H1 (cell line): Measurements from ENCODE around the gene F3. TPM values are rescaled to one million over a fixed set of nuclear protein-coding genes. Genes with fewer than 3 reads are reported as not detected.

ENCODE experiments used
- CTCF ChIA-PET: fragments of 300-600 bp; sonication (Branson Sonifier 250); formaldehyde crosslinking; loops from one replicate; lab custom pipeline; 2021; ENCODE audit not compliant: partially characterized antibody; lab: Charles Lee
- POLR2A ChIA-PET: fragments of 300-600 bp; sonication (Branson Sonifier 250); formaldehyde crosslinking; loops from one replicate; lab custom pipeline; 2021; ENCODE audit warnings: inconsistent platforms; ENCODE audit not compliant: partially characterized antibody; lab: Charles Lee
- DNase-seq, 2 experiments: peaks; one replicate each; pipeline versions ENCODE4 v3.0.0 to v3.0.0-alpha.2; 2010 to 2022; ENCODE audit warnings: low spot score in 2 of 2, low read depth in 1 of 2, mixed read lengths in 1 of 2
- FAIRE-seq: peaks from 2 replicates; lab custom pipeline; 2011; peaks lifted over from hg19 to GRCh38; lab: Jason Lieb, UNC
- H2AFZ ChIP-seq: 2 replicates; pipeline ENCODE4 v1.8.1; 2012; ENCODE audit warnings: low read length, inconsistent platforms
- H2AK5ac ChIP-seq: 2 replicates; pipeline ENCODE4 v1.6.1; 2013; ENCODE audit warnings: low read depth, low read length
- H2BK120ac ChIP-seq: replicated peaks from 2 replicates; pipeline ENCODE3; 2013; ENCODE audit warnings: low read depth, low read length, inconsistent platforms
- H2BK12ac ChIP-seq: 2 replicates; pipeline ENCODE4 v1.6.1; 2013; ENCODE audit warnings: low read depth, low read length
- H2BK15ac ChIP-seq: 2 replicates; pipeline ENCODE4 v1.6.1; 2013; ENCODE audit warnings: low read length
- H2BK20ac ChIP-seq: 2 replicates; pipeline ENCODE4 v1.6.1; 2013; ENCODE audit warnings: low read length
- H2BK5ac ChIP-seq: 2 replicates; pipeline ENCODE4 v1.6.1; 2013; ENCODE audit warnings: low read depth, low read length
- H3K14ac ChIP-seq: 2 replicates; pipeline ENCODE4 v1.6.1; 2013; ENCODE audit warnings: inconsistent platforms; ENCODE audit not compliant: insufficient read length
- H3K18ac ChIP-seq: 2 replicates; pipeline ENCODE4 v1.6.1; 2013; ENCODE audit warnings: low read length; ENCODE audit errors: extremely low read depth
- H3K23ac ChIP-seq: 2 replicates; pipeline ENCODE4 v1.6.1; 2013; ENCODE audit warnings: inconsistent platforms; ENCODE audit not compliant: insufficient read length
- H3K23me2 ChIP-seq: 2 replicates; pipeline ENCODE4 v1.6.1; 2013; ENCODE audit warnings: low read depth, low read length
- H3K27ac ChIP-seq: 2 replicates; pipeline ENCODE4 v1.6.1; 2011; ENCODE audit warnings: low read depth, low read length, inconsistent platforms
- H3K27me3 ChIP-seq, 4 experiments: replicated peaks in 1 of 4; 1 replicate in 1 of 4; 2 replicates in 3 of 4; pipeline versions ENCODE4 v1.6.1 to v1.8.1; 2011 to 2013; ENCODE audit warnings: low read length in 3 of 4, mild to moderate bottlenecking in 3 of 4, inconsistent platforms in 2 of 4, mixed read lengths in 2 of 4, moderate library complexity in 1 of 4; ENCODE audit not compliant: control insufficient read depth in 3 of 4, insufficient read depth in 3 of 4; ENCODE audit errors: extremely low read depth in 1 of 4
- H3K36me3 ChIP-seq, 4 experiments: 2 replicates each; pipeline versions ENCODE4 v1.6.1 to v1.8.1; 2011 to 2013; ENCODE audit warnings: mild to moderate bottlenecking in 4 of 4, low read length in 3 of 4, moderate library complexity in 2 of 4, control low read depth in 1 of 4, inconsistent platforms in 1 of 4; ENCODE audit not compliant: insufficient read depth in 4 of 4, control insufficient read depth in 2 of 4
- H3K4ac ChIP-seq: replicated peaks from 2 replicates; pipeline ENCODE3; 2013; ENCODE audit warnings: low read length, low read depth, mixed read lengths, inconsistent platforms; ENCODE audit not compliant: insufficient read length
- H3K4me1 ChIP-seq, 4 experiments: replicated peaks in 1 of 4; 1 replicate in 1 of 4; 2 replicates in 3 of 4; pipeline versions ENCODE4 v1.6.1 to v1.8.1; 2011 to 2013; ENCODE audit warnings: low read length in 3 of 4, inconsistent platforms in 2 of 4, mixed read lengths in 1 of 4; ENCODE audit not compliant: insufficient read depth in 4 of 4, control insufficient read depth in 3 of 4
- H3K4me2 ChIP-seq, 2 experiments: 2 replicates each; pipeline versions ENCODE4 v1.6.1 to v1.8.1; 2011 to 2013; ENCODE audit warnings: low read depth in 2 of 2, low read length in 2 of 2, control low read depth in 1 of 2, inconsistent platforms in 1 of 2, mild to moderate bottlenecking in 1 of 2; ENCODE audit not compliant: insufficient read depth in 1 of 2
- H3K4me3 ChIP-seq, 4 experiments: fragments of 200-600, 300-600 bp in 1 of 4; sonication (generic), shearing (Covaris generic), sonication (Bioruptor Twin) in 1 of 4; 2 replicates each; pipeline versions ENCODE4 v1.5.1 to v1.8.1; 2011 to 2016; ENCODE audit warnings: low read length in 4 of 4, low read depth in 3 of 4, control low read depth in 2 of 4, inconsistent platforms in 2 of 4, mild to moderate bottlenecking in 2 of 4, mixed read lengths in 1 of 4, moderate library complexity in 1 of 4; ENCODE audit not compliant: insufficient read depth in 2 of 4; ENCODE audit errors: extremely low read depth in 1 of 4
- H3K56ac ChIP-seq: replicated peaks from 2 replicates; pipeline ENCODE3; 2013; ENCODE audit warnings: low read depth, mild to moderate bottlenecking, mixed read lengths, low read length, inconsistent platforms; ENCODE audit not compliant: insufficient read length
- H3K79me1 ChIP-seq: 2 replicates; pipeline ENCODE4 v1.6.1; 2013; ENCODE audit warnings: low read depth, low read length, control low read depth
- H3K79me2 ChIP-seq, 2 experiments: 2 replicates each; pipeline versions ENCODE4 v1.6.1 to v1.8.1; 2012 to 2013; ENCODE audit warnings: low read length in 2 of 2, mild to moderate bottlenecking in 2 of 2, inconsistent platforms in 1 of 2; ENCODE audit not compliant: insufficient read depth in 2 of 2, control insufficient read depth in 1 of 2
- H3K9ac ChIP-seq, 4 experiments: replicated peaks in 1 of 4; 1 replicate in 1 of 4; 2 replicates in 3 of 4; pipeline versions ENCODE4 v1.6.1 to v1.8.1; 2011 to 2013; ENCODE audit warnings: low read depth in 3 of 4, low read length in 3 of 4, control low read depth in 2 of 4, mild to moderate bottlenecking in 2 of 4, moderate library complexity in 2 of 4, inconsistent platforms in 1 of 4; ENCODE audit errors: extremely low read depth in 1 of 4
- H3K9me3 ChIP-seq, 2 experiments: 2 replicates each; pipeline versions ENCODE4 v1.6.1 to v1.8.1; 2012 to 2013; ENCODE audit warnings: mild to moderate bottlenecking in 2 of 2, moderate library complexity in 2 of 2, control low read depth in 1 of 2, inconsistent platforms in 1 of 2, low read depth in 1 of 2, low read length in 1 of 2, mixed read lengths in 1 of 2; ENCODE audit not compliant: insufficient read depth in 2 of 2
- H4K20me1 ChIP-seq, 2 experiments: replicated peaks in 1 of 2; 2 replicates each; pipeline versions ENCODE3 to v1.8.1; 2011 to 2013; ENCODE audit warnings: inconsistent platforms in 2 of 2, low read length in 2 of 2, mild to moderate bottlenecking in 1 of 2; ENCODE audit not compliant: insufficient read depth in 2 of 2, control insufficient read depth in 1 of 2
- H4K5ac ChIP-seq: 2 replicates; pipeline ENCODE4 v1.6.1; 2013; ENCODE audit warnings: low read length, low read depth, mixed read lengths, inconsistent platforms; ENCODE audit not compliant: insufficient read length
- H4K8ac ChIP-seq: 2 replicates; pipeline ENCODE4 v1.8.0; 2013; ENCODE audit warnings: mild to moderate bottlenecking, moderate library complexity, low read length, inconsistent platforms; ENCODE audit not compliant: insufficient read depth; ENCODE audit errors: extremely low read depth
- H4K91ac ChIP-seq: replicated peaks from 2 replicates; pipeline ENCODE3; 2013; ENCODE audit warnings: low read length, mixed read lengths, inconsistent platforms; ENCODE audit not compliant: insufficient read length
- CBX8 ChIP-seq: fragments of 300-800, 300-1000 bp; sonication (generic); IDR thresholded peaks from 2 replicates; pipeline ENCODE4 v1.7.1; 2016; ENCODE audit warnings: low read depth, low read length, borderline replicate concordance
- ZNF274 ChIP-seq: IDR thresholded peaks from 2 replicates; pipeline ENCODE4 v1.7.0; 2012; ENCODE audit warnings: low read length, borderline replicate concordance; ENCODE audit errors: extremely low read depth
- WGBS, 2 experiments: shearing (Covaris generic) in 1 of 2; methylation state at CpG; one replicate each; pipeline versions ENCODE4 v1.1.6 to v1.1.7; 2013 to 2015; ENCODE audit warnings: low lambda C conversion rate in 2 of 2, mixed read lengths in 2 of 2, inconsistent platforms in 1 of 2, low coverage in 1 of 2, missing lambda C conversion rate in 1 of 2; ENCODE audit not compliant: insufficient replicate concordance in 2 of 2, insufficient coverage in 1 of 2, insufficient read length in 1 of 2; ENCODE audit errors: extremely low coverage in 1 of 2, missing lambda C conversion rate in 1 of 2; 5-methylcytosine and 5-hydroxymethylcytosine counted together
- polyA plus RNA-seq, 7 experiments: library from polyadenylated mRNA; depleted of rRNA in 3 of 7; stranded (reverse) in 5 of 7; unstranded in 2 of 7; fragments of >200 nt in 5 of 7; fragments of 200-250 nt in 2 of 7; gene quantifications; 1 replicate in 5 of 7; 2 replicates in 1 of 7; 4 replicates in 1 of 7; pipeline versions ENCODE4 v1.2.1 to v1.2.3, GENCODE V29; 2011 to 2013; ENCODE audit warnings: missing spikeins in 2 of 7, mixed read lengths in 2 of 7
- total RNA-seq: library from RNA; stranded (reverse); fragmentation: NEBNext Ultra II Directional; extraction: Animal tissue kit (Norgen Biotek cat#: 25700); gene quantifications from 2 replicates; pipeline ENCODE4 v1.2.1, GENCODE V29; 2021

Gene F3
- total and polyA plus RNA-seq, 2 of the 8 experiments (the other 6 are each of a cell fraction or from before 2014, with no cell fraction given), result 2.6 to 8.6 TPM

GRCh38 chr1:94530373-94530878, 11.1 kb downstream of the F3 start:
- whole genome bisulfite sequencing, 2 experiments, result 88% methylated on average over 4 of the region's 4 CpGs; no CpG with 5 or more reads in 1 of the 2 experiments

More at GRCh38 chr1:94530373-94530878, 11.1 kb downstream of the F3 start:
- Histone ChIP-seq H3K23me2 (no peaks in the 10 kb centered on the region), H2BK120ac (no peak overlapping the region), H2BK15ac (no peak overlapping the region), H3K4me1 (peaks cover 0 to 7% (median 3%) of the 10 kb centered on the region in 4 experiments; a peak in 3 of 7 replicates), H3K18ac (no peak overlapping the region), H4K8ac (no peak overlapping the region), H2AK5ac (no peak overlapping the region), H3K4me2 (no peak overlapping the region), H3K9me3 (no peaks in the 10 kb centered on the region), H3K27ac (no peak overlapping the region), H3K79me1 (no peaks in the 10 kb centered on the region; the same call in 1 of the 2 replicates), H3K36me3 (peaks cover 0 to 26% (median 11%) of the 10 kb centered on the region in 4 experiments; a peak in 6 of 8 replicates), H3K14ac (no peak overlapping the region), H3K4me3 (no peak overlapping the region), H3K27me3 (no peaks in the 10 kb centered on the region), H4K91ac (no peak overlapping the region), H2BK5ac (no peak overlapping the region; the same call in 1 of the 2 replicates), H4K5ac (no peak overlapping the region), H3K23ac (no peak overlapping the region), H2BK20ac (no peak overlapping the region), H3K79me2 (no peaks in the 10 kb centered on the region), H3K56ac (no peak overlapping the region), H3K9ac (no peak overlapping the region), H2BK12ac (no peak overlapping the region), H3K4ac (no peak overlapping the region), H4K20me1 (no peaks in the 10 kb centered on the region), H2AFZ (no peak overlapping the region)
- TF ChIP-seq ZNF274 (no peak), CBX8 (no peak)
- DNase-seq (no peak), FAIRE-seq (no peak)
- POLR2A ChIA-PET, result interaction anchor here (0.6 to 1.0 kb wide), 2 partner anchors 21 to 1488 kb away, joined by 3 read pairs; no protein-coding TSS in a partner anchor
- CTCF ChIA-PET, result interaction anchor here (0.6 to 15.1 kb wide), 9 partner anchors 8 to 315 kb away, joined by 3 to 212 read pairs (median 9); partner anchors contain the start of gene F3
